NOMO-1 treated with DMSO at 0.1 percent for 48 hours (cell line): ENCODE data around the gene PRRG2.

Source experiments
- DNase-seq: peaks from one replicate; lab custom pipeline; 2025; ENCODE audit not compliant: unreplicated experiment; lab: John Stamatoyannopoulos, UW

Gene PRRG2

DNA sequence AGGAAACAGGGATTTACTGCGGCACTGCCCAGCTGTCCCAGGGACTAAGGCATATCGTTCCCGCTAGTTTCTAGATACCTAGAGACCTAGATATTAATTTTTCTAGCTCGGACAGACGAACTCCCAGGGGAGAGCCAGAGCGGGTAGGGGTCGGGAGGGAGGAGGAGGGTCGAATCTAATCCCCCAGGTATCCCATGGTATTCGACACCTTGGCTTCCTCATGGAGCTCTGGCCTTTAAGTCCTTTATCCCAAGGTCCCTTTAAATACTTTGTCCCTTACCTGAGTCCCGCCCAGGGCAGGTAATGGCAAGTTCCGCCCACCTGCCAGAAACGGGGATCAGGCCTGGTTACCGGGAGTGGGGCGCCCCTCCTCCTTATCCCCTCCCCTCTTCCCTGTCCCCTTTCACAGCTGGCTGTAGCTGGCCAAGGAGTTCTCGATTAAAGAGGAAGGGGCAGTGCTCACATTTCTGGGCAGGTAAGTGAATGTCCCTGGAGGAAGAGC, at the start of gene PRRG2:
Gene PRRG2 (plus strand): TSS at position 310 of the 502 bp plus-strand sequence. CDS start 1,904 bp downstream, outside the sequence.
- DNase-seq: no peak

- peak; percentile 61 for DNase-seq
These were observed 47.3 kb upstream of the PRRG2 start for GRCh38 chr19:49533551-49534488.

DNA sequence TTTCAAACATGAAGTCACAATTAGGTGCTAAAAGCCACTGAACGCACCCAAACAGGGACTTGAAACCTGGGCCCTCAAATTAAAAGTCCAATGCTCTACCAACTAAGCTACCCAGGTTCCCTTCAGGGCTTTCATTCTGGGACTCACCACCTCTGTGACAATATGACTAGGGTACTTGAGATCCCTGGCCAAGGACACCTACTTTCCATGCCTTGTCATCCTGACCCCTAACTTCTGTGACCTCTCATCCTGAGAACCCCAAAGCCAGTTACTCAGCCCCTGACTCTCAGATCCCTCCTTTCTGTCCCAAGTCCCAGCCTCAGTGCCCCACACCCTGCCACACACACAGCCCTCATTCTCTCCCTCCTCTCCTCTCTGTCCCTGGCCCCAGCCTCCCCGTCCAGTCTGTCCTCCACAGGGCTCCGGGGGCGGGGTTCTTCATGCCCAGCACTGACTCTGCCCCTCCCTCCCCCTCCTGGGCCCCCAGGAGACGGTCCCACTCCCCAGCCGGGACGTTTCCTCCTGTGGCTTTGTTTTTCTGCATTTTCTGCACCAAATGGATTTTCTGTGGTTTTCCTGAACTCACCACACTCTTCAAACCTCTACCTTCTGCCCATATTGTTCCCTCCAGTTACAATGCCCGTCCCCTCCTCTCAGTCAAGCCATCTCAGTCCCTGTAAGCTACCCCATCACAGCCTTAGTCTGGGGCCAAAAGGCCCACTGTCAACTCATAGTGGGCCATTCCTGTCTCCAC, 46.3 kb upstream of the PRRG2 start:
- DNase-seq: no peak

- no peak for DNase-seq
These were observed 44.1 kb upstream of the PRRG2 start for GRCh38 chr19:49536921-49537462.

GRCh38 chr19:49538643-49539042, 42.5 kb upstream of the PRRG2 start:
- DNase-seq: no peak

GRCh38 chr19:49539192-49539952, 41.7 kb upstream of the PRRG2 start:
- DNase-seq: no peak

- DNase-seq: no peak
These were observed 39.2 kb upstream of the PRRG2 start for GRCh38 chr19:49541914-49542313.

GRCh38 chr19:49542446-49542845, 38.7 kb upstream of the PRRG2 start:
- DNase-seq: no peak

GRCh38 chr19:49543032-49543431, 38.1 kb upstream of the PRRG2 start:
- DNase-seq: no peak

- DNase-seq: no peak
These were observed 37.0 kb upstream of the PRRG2 start for GRCh38 chr19:49544154-49544553.

DNA sequence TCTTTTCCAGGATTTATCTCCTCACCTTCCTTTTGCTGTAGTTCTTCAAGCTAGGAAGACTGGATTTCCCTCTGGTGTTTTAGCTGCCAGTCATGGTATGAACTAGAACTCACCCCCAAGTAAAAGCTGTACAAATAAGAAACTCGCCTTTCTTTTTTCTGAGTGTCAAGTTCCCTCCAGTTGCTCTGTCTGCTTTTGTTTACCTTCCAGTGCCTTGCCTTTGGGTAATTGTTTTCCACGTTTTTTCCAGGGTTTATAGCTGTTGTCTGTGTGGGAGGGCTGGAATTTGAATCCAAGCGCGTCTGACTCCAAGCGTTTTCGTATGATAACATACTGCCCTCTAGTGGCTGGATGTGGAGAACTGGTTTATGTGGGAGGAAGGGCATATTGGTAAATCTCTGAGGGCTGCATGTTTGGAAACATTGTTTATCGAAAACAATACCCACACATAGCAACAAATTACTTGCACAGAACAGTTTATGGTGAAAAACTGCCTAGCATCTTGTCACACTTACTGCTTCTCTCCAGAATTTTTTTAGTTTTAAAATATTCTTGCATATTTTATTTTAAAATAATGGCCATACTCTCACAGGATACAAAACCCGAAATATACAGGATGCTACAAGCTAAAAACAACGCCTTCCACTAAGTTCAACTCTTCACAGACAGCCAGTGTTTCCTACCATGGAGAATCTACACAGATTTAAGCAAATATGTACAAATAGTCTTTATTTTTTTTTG, 34.1 kb upstream of the PRRG2 start:
- DNase-seq: peak; percentile 72

- no peak for DNase-seq
These were observed 32.1 kb upstream of the PRRG2 start for GRCh38 chr19:49549045-49549444.

DNA sequence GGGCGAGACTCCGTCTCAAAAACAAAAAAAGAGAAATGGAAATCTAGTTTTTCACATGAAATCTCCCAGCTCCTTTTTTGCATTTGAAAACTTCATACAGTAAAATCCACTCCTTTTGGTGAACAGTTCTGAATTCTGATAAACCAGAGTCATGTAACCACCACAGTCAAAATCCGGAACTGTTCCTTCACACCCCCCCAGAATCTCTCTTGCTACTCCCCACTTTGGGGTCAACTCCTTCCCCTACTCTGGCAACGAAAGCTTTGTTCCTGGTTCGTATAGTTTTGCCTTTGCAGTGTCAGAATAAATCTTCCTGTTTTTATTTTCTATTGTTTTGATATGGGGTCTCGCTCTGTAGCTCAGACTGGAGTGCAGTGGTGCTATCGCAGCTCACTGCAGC, 29.6 kb upstream of the PRRG2 start:
- no peak for DNase-seq

DNA sequence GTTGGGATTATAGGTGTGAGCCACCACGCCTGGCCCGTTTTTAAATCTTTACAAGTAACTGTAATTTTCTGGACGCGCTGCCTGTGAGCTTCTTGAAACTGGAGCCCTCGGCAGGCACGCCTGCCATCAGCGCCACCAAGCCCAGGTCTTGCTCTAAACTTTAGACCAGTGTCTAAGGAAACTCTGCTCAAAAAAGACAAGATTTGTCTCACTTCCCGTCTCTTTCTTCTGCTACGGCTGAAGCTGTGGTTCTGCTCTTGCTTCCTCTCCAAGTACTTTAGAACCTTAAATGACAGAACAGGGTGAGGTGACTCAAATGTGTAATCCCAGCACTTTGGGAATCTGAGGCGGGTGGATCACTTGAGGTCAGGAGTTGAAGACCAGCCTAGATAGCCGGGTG, 28.4 kb upstream of the PRRG2 start:
- DNase-seq: peak; percentile 49

- DNase-seq: no peak
These were observed 27.5 kb upstream of the PRRG2 start for GRCh38 chr19:49553451-49554271.

GRCh38 chr19:49554701-49555181, 26.4 kb upstream of the PRRG2 start:
- no peak for DNase-seq

- no peak for DNase-seq
These were observed 25.3 kb upstream of the PRRG2 start for GRCh38 chr19:49555600-49556411.
